ENCODE measurements around the gene IL1RAP. TPM values are rescaled to one million over a fixed set of nuclear protein-coding genes. Genes with fewer than 3 reads are reported as not detected.

Gene IL1RAP
- total RNA-seq, 1 experiment from 2014 or later, result 1.6 TPM

- no peaks in the 10 kb centered on the region for H3K79me2 ChIP-seq (ENCODE audit: low read length)
- H3K27ac ChIP-seq (ENCODE audit: low read length), result no peak overlapping the region
- DNase-seq, result no peak
- no peaks in the 10 kb centered on the region for H3K27me3 ChIP-seq (ENCODE audit: low read length)
- no peak overlapping the region for H2AFZ ChIP-seq (ENCODE audit: low read length)
- H3K4me1 ChIP-seq (ENCODE audit: low read length), result no peaks in the 10 kb centered on the region
- H3K36me3 ChIP-seq (ENCODE audit: insufficient read depth, low read length), result no peaks in the 10 kb centered on the region
- no peak overlapping the region for H3K4me2 ChIP-seq (ENCODE audit: low read depth, low read length, poor library complexity, severe bottlenecking)
- H4K20me1 ChIP-seq (ENCODE audit: insufficient read depth, low read depth, low read length), result no peaks in the 10 kb centered on the region
- no peaks in the 10 kb centered on the region; the same call in 1 of the 2 replicates for H3K9me2 ChIP-seq (replicated peaks; ENCODE audit: insufficient read depth, low read length)
- no peak overlapping the region for H3K9ac ChIP-seq (ENCODE audit: low read length)
- no peak overlapping the region for H3K4me3 ChIP-seq (ENCODE audit: low read length)
- peaks cover 55% of the 10 kb centered on the region for H3K9me3 ChIP-seq (ENCODE audit: low read length)
These were observed 91.5 kb downstream of the IL1RAP start for GRCh38 chr3:190605385-190605784.

- Histone ChIP-seq H3K9ac (ENCODE audit: low read length) (no peak overlapping the region), H3K27me3 (ENCODE audit: low read length) (no peaks in the 10 kb centered on the region), H3K79me2 (ENCODE audit: low read length) (no peaks in the 10 kb centered on the region), H3K9me2 (replicated peaks; ENCODE audit: insufficient read depth, low read length) (no peaks in the 10 kb centered on the region; the same call in 1 of the 2 replicates), H2AFZ (ENCODE audit: low read length) (no peak overlapping the region), H3K9me3 (ENCODE audit: low read length) (peaks cover 53% of the 10 kb centered on the region), H4K20me1 (ENCODE audit: insufficient read depth, low read depth, low read length) (no peaks in the 10 kb centered on the region), H3K4me2 (ENCODE audit: low read depth, low read length, poor library complexity, severe bottlenecking) (no peak overlapping the region), H3K4me1 (ENCODE audit: low read length) (no peaks in the 10 kb centered on the region), H3K27ac (ENCODE audit: low read length) (no peak overlapping the region), H3K36me3 (ENCODE audit: insufficient read depth, low read length) (no peaks in the 10 kb centered on the region), H3K4me3 (ENCODE audit: low read length) (no peak overlapping the region)
- no peak for DNase-seq
These were observed 92.7 kb downstream of the IL1RAP start for GRCh38 chr3:190606596-190606995.

GRCh38 chr3:190607021-190607420 lies 93.1 kb downstream of the IL1RAP start:
- Histone ChIP-seq H3K4me2 (ENCODE audit: low read depth, low read length, poor library complexity, severe bottlenecking) (no peak overlapping the region), H4K20me1 (ENCODE audit: insufficient read depth, low read depth, low read length) (no peaks in the 10 kb centered on the region)

DNA sequence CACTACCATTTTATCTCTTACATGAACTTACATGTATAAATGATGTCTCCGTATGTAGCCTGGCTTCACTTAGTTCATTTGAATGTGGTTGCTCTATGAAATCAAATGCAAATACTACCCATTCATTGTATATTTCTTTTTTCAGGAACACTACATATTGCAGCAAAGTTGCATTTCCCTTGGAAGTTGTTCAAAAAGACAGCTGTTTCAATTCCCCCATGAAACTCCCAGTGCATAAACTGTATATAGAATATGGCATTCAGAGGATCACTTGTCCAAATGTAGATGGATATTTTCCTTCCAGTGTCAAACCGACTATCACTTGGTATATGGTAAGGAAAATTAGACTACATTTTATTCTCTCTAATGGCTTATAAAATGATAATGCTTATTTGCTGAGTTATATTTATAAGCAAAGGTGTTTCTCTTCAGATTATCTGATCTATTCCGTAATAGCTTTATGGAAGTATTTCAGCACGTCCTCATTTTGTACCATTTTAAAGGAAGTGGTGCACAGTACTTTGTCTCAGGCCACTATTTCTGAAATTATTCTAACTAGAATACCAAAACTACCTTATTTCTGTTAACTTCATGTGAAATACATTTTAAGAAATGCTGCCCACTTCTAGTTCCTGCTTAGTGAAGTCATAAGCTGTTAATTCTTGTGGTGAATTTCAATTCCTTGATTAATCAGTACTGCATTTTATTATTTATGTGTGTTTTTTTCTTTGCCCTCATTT lies 95.1 kb downstream of the IL1RAP start:
- no peak overlapping the region for H2AFZ ChIP-seq (ENCODE audit: low read length)
- H3K79me2 ChIP-seq (ENCODE audit: low read length), result no peaks in the 10 kb centered on the region
- H3K4me3 ChIP-seq (ENCODE audit: low read length), result no peak overlapping the region
- no peak for DNase-seq
- no peaks in the 10 kb centered on the region for H3K4me1 ChIP-seq (ENCODE audit: low read length)
- no peak overlapping the region for H3K27ac ChIP-seq (ENCODE audit: low read length)
- H3K9me3 ChIP-seq (ENCODE audit: low read length), result peaks cover 52% of the 10 kb centered on the region
- no peak overlapping the region for H3K9ac ChIP-seq (ENCODE audit: low read length)
- H3K9me2 ChIP-seq (replicated peaks; ENCODE audit: insufficient read depth, low read length), result no peaks in the 10 kb centered on the region
- H3K36me3 ChIP-seq (ENCODE audit: insufficient read depth, low read length), result no peaks in the 10 kb centered on the region
- no peaks in the 10 kb centered on the region for H3K27me3 ChIP-seq (ENCODE audit: low read length)
- H3K4me2 ChIP-seq (ENCODE audit: low read depth, low read length, poor library complexity, severe bottlenecking), result no peak overlapping the region
- no peaks in the 10 kb centered on the region for H4K20me1 ChIP-seq (ENCODE audit: insufficient read depth, low read depth, low read length)

More at GRCh38 chr3:190607021-190607420, 93.1 kb downstream of the IL1RAP start:
- Histone ChIP-seq H3K9ac (ENCODE audit: low read length) (no peak overlapping the region), H3K36me3 (ENCODE audit: insufficient read depth, low read length) (no peaks in the 10 kb centered on the region), H3K27ac (ENCODE audit: low read length) (no peak overlapping the region), H3K4me1 (ENCODE audit: low read length) (no peaks in the 10 kb centered on the region), H3K9me3 (ENCODE audit: low read length) (peaks cover 49% of the 10 kb centered on the region), H3K27me3 (ENCODE audit: low read length) (no peaks in the 10 kb centered on the region), H3K79me2 (ENCODE audit: low read length) (no peaks in the 10 kb centered on the region), H2AFZ (ENCODE audit: low read length) (no peak overlapping the region), H3K9me2 (replicated peaks; ENCODE audit: insufficient read depth, low read length) (no peaks in the 10 kb centered on the region; the same call in 1 of the 2 replicates), H3K4me3 (ENCODE audit: low read length) (no peak overlapping the region)
- DNase-seq, result no peak

DNA sequence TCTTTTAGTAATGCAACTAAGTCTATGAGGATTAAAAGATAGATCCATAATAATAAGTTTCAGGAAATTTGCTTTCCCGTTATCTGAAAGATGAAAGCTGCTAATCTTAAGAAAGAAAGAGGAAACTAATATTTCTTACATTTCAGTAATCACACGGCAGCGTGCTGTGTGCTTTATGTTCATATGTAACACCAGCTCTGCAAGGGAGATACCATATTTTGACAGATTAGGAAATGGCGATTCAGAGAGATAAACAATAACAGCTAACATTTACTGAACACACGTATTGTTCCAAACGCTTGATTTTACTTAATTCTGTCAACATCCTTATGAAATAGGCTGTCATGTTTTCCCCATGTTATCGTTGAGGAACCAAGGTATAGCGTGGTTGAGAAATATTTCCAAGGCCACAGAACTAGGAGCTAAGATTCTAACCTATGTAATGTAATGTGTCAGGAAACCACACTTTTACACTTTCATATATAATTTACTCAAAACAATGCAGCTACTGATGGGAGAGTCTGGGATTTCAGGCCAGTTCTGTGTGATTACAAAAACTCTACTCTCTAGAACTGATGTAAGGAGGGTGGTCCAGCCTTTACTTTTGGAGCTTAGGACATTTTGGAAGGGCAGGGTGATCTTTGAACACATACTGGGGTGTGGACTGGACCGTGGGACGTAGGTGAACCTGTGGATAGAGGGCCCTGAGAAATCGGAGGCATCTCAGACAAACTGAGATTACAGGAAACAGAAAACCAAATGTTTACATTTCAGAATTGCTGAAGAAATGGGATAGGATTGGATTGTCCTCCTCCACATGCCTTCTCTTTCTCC lies 100.6 kb downstream of the IL1RAP start:
- H3K27me3 ChIP-seq (ENCODE audit: low read length), result no peaks in the 10 kb centered on the region
- H3K27ac ChIP-seq (ENCODE audit: low read length), result no peak overlapping the region
- H3K4me2 ChIP-seq (ENCODE audit: low read depth, low read length, poor library complexity, severe bottlenecking), result no peak overlapping the region
- H3K9me3 ChIP-seq (ENCODE audit: low read length), result peaks cover 41% of the 10 kb centered on the region
- H4K20me1 ChIP-seq (ENCODE audit: insufficient read depth, low read depth, low read length), result no peaks in the 10 kb centered on the region
- no peak for DNase-seq
- H3K79me2 ChIP-seq (ENCODE audit: low read length), result no peaks in the 10 kb centered on the region
- H2AFZ ChIP-seq (ENCODE audit: low read length), result no peak overlapping the region
- no peaks in the 10 kb centered on the region for H3K36me3 ChIP-seq (ENCODE audit: insufficient read depth, low read length)
- H3K4me1 ChIP-seq (ENCODE audit: low read length), result no peaks in the 10 kb centered on the region
- H3K9ac ChIP-seq (ENCODE audit: low read length), result no peak overlapping the region
- H3K4me3 ChIP-seq (ENCODE audit: low read length), result no peak overlapping the region
- no peaks in the 10 kb centered on the region for H3K9me2 ChIP-seq (replicated peaks; ENCODE audit: insufficient read depth, low read length)

GRCh38 chr3:190615060-190615384 lies 101.1 kb downstream of the IL1RAP start:
- no peaks in the 10 kb centered on the region for H3K9me2 ChIP-seq (replicated peaks; ENCODE audit: insufficient read depth, low read length)

GRCh38 chr3:190615607-190616006 lies 101.7 kb downstream of the IL1RAP start:
- no peaks in the 10 kb centered on the region for H3K79me2 ChIP-seq (ENCODE audit: low read length)
- no peak overlapping the region for H2AFZ ChIP-seq (ENCODE audit: low read length)
- H3K4me3 ChIP-seq (ENCODE audit: low read length), result no peak overlapping the region
- H3K27me3 ChIP-seq (ENCODE audit: low read length), result no peaks in the 10 kb centered on the region
- peaks cover 42% of the 10 kb centered on the region; the same call in 1 of the 2 replicates for H3K9me3 ChIP-seq (ENCODE audit: low read length)
- no peaks in the 10 kb centered on the region for H3K4me1 ChIP-seq (ENCODE audit: low read length)
- H3K9ac ChIP-seq (ENCODE audit: low read length), result no peak overlapping the region
- DNase-seq, result no peak
- H4K20me1 ChIP-seq (ENCODE audit: insufficient read depth, low read depth, low read length), result no peaks in the 10 kb centered on the region
- H3K36me3 ChIP-seq (ENCODE audit: insufficient read depth, low read length), result no peaks in the 10 kb centered on the region
- H3K27ac ChIP-seq (ENCODE audit: low read length), result no peak overlapping the region
- no peaks in the 10 kb centered on the region for H3K9me2 ChIP-seq (replicated peaks; ENCODE audit: insufficient read depth, low read length)
- H3K4me2 ChIP-seq (ENCODE audit: low read depth, low read length, poor library complexity, severe bottlenecking), result no peak overlapping the region

More at GRCh38 chr3:190615060-190615384, 101.1 kb downstream of the IL1RAP start:
- H3K27ac ChIP-seq (ENCODE audit: low read length), result no peak overlapping the region
- no peaks in the 10 kb centered on the region for H3K4me1 ChIP-seq (ENCODE audit: low read length)
- no peaks in the 10 kb centered on the region for H3K79me2 ChIP-seq (ENCODE audit: low read length)
- peaks cover 37% of the 10 kb centered on the region; the same call in 1 of the 2 replicates for H3K9me3 ChIP-seq (ENCODE audit: low read length)
- no peak overlapping the region for H2AFZ ChIP-seq (ENCODE audit: low read length)
- no peak overlapping the region for H3K9ac ChIP-seq (ENCODE audit: low read length)
- H3K4me3 ChIP-seq (ENCODE audit: low read length), result no peak overlapping the region
- no peaks in the 10 kb centered on the region for H4K20me1 ChIP-seq (ENCODE audit: insufficient read depth, low read depth, low read length)
- no peaks in the 10 kb centered on the region for H3K27me3 ChIP-seq (ENCODE audit: low read length)
- H3K4me2 ChIP-seq (ENCODE audit: low read depth, low read length, poor library complexity, severe bottlenecking), result no peak overlapping the region
- no peaks in the 10 kb centered on the region for H3K36me3 ChIP-seq (ENCODE audit: insufficient read depth, low read length)
- DNase-seq, result no peak

GRCh38 chr3:190616637-190617036 lies 102.8 kb downstream of the IL1RAP start:
- Histone ChIP-seq H3K9me3 (ENCODE audit: low read length) (peaks cover 51% of the 10 kb centered on the region), H3K36me3 (ENCODE audit: insufficient read depth, low read length) (no peaks in the 10 kb centered on the region), H3K4me2 (ENCODE audit: low read depth, low read length, poor library complexity, severe bottlenecking) (no peak overlapping the region), H3K27ac (ENCODE audit: low read length) (no peak overlapping the region), H3K4me3 (ENCODE audit: low read length) (no peak overlapping the region), H4K20me1 (ENCODE audit: insufficient read depth, low read depth, low read length) (no peaks in the 10 kb centered on the region), H3K9ac (ENCODE audit: low read length) (no peak overlapping the region), H3K79me2 (ENCODE audit: low read length) (no peaks in the 10 kb centered on the region), H2AFZ (ENCODE audit: low read length) (no peak overlapping the region), H3K9me2 (replicated peaks; ENCODE audit: insufficient read depth, low read length) (no peaks in the 10 kb centered on the region; the same call in 1 of the 2 replicates), H3K4me1 (ENCODE audit: low read length) (no peaks in the 10 kb centered on the region), H3K27me3 (ENCODE audit: low read length) (no peaks in the 10 kb centered on the region)
- no peak for DNase-seq

Measured in Karpas-422 (cell line).